HG03457 (cell line): ENCODE measurements around the gene WASHC4.

Experiments used
- ATAC-seq: cut with Tn5 transposase; IDR thresholded peaks from one replicate; pipeline ENCODE4 v1.9.1; 2021; ENCODE audit warnings: moderate number of reproducible peaks; ENCODE audit not compliant: unreplicated experiment

Gene WASHC4

GRCh38 chr12:105205322-105206048, 98.0 kb downstream of the WASHC4 start:
- no peak for ATAC-seq

GRCh38 chr12:105206686-105207374, 99.3 kb downstream of the WASHC4 start:
- ATAC-seq, result no peak

DNA sequence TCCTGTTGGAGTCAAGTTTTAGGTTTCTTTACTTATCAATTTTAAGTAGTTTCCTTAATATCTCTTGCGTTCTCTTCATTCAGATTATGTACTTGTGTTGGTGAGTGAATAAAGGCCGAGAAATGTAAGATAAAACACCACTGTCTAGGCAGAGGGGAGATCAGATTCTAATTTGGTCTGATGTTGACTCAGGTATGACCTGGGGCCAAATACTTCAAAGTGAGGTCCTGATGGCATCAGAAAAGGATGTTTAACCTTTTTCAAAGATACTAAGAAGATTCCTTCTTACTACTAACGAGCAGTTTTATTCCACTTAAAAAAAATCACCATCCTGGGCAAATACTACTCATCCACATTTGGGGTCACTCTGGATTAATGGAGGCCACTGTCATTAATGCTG, 101.6 kb downstream of the WASHC4 start:
- no peak for ATAC-seq

- ATAC-seq, result no peak
Measured at GRCh38 chr12:105212438-105212837, 104.9 kb downstream of the WASHC4 start.

- no peak for ATAC-seq
Measured at GRCh38 chr12:105214148-105214547, 106.6 kb downstream of the WASHC4 start.

DNA sequence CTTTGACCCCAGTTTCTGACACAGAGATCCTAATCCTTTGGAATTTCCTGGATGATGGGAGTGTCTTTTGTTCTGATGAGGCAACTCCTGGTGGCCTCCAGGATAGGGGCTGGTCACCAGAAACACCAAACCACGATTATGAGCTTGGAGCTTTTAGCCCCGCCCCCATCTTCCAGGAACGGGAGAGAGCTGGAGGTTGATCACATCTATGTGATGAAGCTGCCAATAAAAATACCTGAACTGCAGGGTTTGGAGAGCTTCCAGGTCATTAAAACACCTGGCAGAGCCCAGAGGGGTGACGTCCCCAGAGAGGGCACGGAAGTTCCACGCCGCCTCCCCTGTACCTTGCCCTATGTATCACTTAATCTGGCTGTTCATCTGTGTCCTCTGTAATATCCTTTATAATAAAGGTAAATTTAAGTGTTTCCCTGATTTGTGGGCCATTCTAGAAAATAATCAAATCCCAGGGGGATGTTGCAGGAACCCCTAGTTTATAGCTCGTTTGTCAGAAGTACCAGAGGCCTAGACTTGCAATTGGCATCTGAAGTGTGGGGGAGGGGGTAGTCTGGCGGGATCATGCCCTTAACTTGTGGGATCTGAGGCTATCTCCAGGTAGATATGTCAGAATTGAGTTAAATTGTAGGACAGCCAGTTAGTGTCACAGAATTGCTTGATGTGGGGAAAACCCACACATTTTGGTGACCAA, 107.3 kb downstream of the WASHC4 start:
- ATAC-seq, result no peak

GRCh38 chr12:105218434-105218833, 110.9 kb downstream of the WASHC4 start:
- no peak for ATAC-seq
